Astrocyte (in vitro differentiated cells and primary cell): ENCODE measurements around the gene PRKCG.

ENCODE experiments used
- EZH2 ChIP-seq: IDR thresholded peaks from 2 replicates; pipeline ENCODE4 v1.6.1; 2012; ENCODE audit warnings: mild to moderate bottlenecking, low read length, inconsistent platforms; ENCODE audit not compliant: insufficient read depth
- TF ChIP-seq, protein P1 (sequence below): IDR thresholded peaks from 2 replicates; pipeline ENCODE4 v1.5.1; 2011; ENCODE audit warnings: low read depth, mild to moderate bottlenecking, inconsistent platforms, low read length, moderate library complexity; ENCODE audit not compliant: insufficient read depth

DNA sequence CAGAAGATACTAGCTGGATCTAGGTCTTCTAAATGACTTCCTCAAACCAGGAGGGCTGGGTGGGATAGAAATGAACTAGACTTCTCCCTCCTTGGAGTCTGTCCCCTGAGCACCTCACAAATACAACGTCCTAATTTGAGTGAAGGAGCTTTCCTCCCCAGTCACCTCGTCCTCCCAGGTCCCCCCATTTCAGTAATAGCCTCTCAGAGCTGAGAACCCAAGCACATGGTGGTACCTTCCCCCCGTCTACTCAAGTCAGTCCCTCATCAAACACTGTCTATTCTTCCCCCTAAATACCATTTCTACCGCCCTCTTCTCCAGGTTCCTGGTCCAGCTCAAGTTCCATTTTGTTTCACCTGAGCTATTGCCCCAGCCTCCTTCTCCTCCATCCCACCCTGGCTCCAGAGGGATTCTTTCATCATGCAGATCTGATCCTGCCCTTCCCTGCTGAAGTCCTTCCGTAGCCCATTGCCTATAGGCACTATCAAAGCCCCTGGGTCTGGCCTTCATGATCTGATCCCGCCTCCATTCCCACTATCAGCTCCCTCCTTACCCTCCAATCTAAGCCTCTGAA, 5.3 kb upstream of the PRKCG start:
- TF ChIP-seq, protein P1, sequence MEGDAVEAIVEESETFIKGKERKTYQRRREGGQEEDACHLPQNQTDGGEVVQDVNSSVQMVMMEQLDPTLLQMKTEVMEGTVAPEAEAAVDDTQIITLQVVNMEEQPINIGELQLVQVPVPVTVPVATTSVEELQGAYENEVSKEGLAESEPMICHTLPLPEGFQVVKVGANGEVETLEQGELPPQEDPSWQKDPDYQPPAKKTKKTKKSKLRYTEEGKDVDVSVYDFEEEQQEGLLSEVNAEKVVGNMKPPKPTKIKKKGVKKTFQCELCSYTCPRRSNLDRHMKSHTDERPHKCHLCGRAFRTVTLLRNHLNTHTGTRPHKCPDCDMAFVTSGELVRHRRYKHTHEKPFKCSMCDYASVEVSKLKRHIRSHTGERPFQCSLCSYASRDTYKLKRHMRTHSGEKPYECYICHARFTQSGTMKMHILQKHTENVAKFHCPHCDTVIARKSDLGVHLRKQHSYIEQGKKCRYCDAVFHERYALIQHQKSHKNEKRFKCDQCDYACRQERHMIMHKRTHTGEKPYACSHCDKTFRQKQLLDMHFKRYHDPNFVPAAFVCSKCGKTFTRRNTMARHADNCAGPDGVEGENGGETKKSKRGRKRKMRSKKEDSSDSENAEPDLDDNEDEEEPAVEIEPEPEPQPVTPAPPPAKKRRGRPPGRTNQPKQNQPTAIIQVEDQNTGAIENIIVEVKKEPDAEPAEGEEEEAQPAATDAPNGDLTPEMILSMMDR: no peak
- no peak for TF ChIP-seq EZH2
